Gastrocnemius medialis (tissue), 4 donors: ENCODE measurements around the gene MTERF4. TPM values are rescaled to one million over a fixed set of nuclear protein-coding genes. Genes with fewer than 3 reads are reported as not detected.
A peak's percentile ranks its signal among the peaks of the same experiment; 100 is the strongest.

Experiments
- ATAC-seq, 2 donors: fragments of 150-250 bp; one replicate each; pipeline ENCODE4 v1.9.1; 2016
- DNase-seq, 2 donors: peaks; one replicate each; pipeline ENCODE4 v3.0.0-alpha.2; 2019
- H3K27ac ChIP-seq, 4 donors: fragments of 200-600 bp; sonication (generic); 1 replicate in 1 of 4; 2 replicates in 3 of 4; pipeline ENCODE4 v1.5.1; 2016 to 2018; ENCODE audit warnings: mild to moderate bottlenecking in 2 of 4, moderate library complexity in 1 of 4
- H3K27me3 ChIP-seq, 3 donors: fragments of 200-600 bp; sonication (generic) in 2 of 3; 1 replicate in 1 of 3; 2 replicates in 2 of 3; pipeline versions ENCODE4 v1.5.1 to v1.6.0; 2016 to 2019; ENCODE audit warnings: mild to moderate bottlenecking in 1 of 3, moderate library complexity in 1 of 3
- H3K36me3 ChIP-seq, 2 donors: fragments of 200-600 bp; sonication (generic) in 1 of 2; one replicate each; pipeline ENCODE4 v1.5.1; 2017 to 2018
- H3K4me1 ChIP-seq, 2 donors: fragments of 200-600 bp; sonication (generic) in 1 of 2; one replicate each; pipeline ENCODE4 v1.5.1; 2016 to 2017; ENCODE audit warnings: mild to moderate bottlenecking in 2 of 2
- H3K4me3 ChIP-seq, 4 donors: fragments of 200-600 bp; sonication (generic) in 3 of 4; 1 replicate in 1 of 4; 2 replicates in 3 of 4; pipeline ENCODE4 v1.5.1; 2016 to 2019; ENCODE audit warnings: mild to moderate bottlenecking in 2 of 4
- H3K9me3 ChIP-seq, 3 donors: fragments of 200-600 bp; sonication (generic) in 2 of 3; 1 replicate in 1 of 3; 2 replicates in 2 of 3; pipeline ENCODE4 v1.5.1; 2016 to 2019
- POLR2A ChIP-seq, 2 donors: fragments of 450-650 bp; IDR thresholded peaks; one replicate each; pipeline ENCODE4 v1.6.1; 2017; ENCODE audit warnings: antibody characterized with exemption in 2 of 2, mild to moderate bottlenecking in 2 of 2, moderate library complexity in 2 of 2
- in situ Hi-C, 4 donors: fragments of 200-750 bp; cut with MboI; loops; one replicate each; pipeline versions ENCODE4 v1.15.0 to v1.8.0; 2017; ENCODE audit warnings: low sequenced_read_pairs in 4 of 4
- intact Hi-C: fragments of 100-400 bp; cut with DNase I; formaldehyde crosslinking; loops from one replicate; pipeline ENCODE4 v1.15.1; 2023; ENCODE audit warnings: low total_unique reads
- total RNA-seq, 4 donors: library from RNA; depleted of rRNA; stranded (reverse); fragments of >200 nt; gene quantifications; one replicate each; pipeline versions ENCODE4 v1.1.0 to v1.2.3, GENCODE V29; 2016
- TF ChIP-seq, protein P1 (sequence below), 5 experiments: fragments of 450-650 bp in 3 of 5; fragments of 200-600 bp in 2 of 5; sonication (generic) in 2 of 5; IDR thresholded peaks in 4 of 5; conservative IDR thresholded peaks in 1 of 5; 1 replicate in 4 of 5; 2 replicates in 1 of 5; pipeline ENCODE4 v1.5.1; 2016 to 2019; ENCODE audit warnings: antibody characterized with exemption in 5 of 5, mild to moderate bottlenecking in 3 of 5, moderate library complexity in 3 of 5

Gene MTERF4
- total RNA-seq, 4 donors from 2014 or later = 21.8 to 49.3 (median 37.0) TPM

DNA sequence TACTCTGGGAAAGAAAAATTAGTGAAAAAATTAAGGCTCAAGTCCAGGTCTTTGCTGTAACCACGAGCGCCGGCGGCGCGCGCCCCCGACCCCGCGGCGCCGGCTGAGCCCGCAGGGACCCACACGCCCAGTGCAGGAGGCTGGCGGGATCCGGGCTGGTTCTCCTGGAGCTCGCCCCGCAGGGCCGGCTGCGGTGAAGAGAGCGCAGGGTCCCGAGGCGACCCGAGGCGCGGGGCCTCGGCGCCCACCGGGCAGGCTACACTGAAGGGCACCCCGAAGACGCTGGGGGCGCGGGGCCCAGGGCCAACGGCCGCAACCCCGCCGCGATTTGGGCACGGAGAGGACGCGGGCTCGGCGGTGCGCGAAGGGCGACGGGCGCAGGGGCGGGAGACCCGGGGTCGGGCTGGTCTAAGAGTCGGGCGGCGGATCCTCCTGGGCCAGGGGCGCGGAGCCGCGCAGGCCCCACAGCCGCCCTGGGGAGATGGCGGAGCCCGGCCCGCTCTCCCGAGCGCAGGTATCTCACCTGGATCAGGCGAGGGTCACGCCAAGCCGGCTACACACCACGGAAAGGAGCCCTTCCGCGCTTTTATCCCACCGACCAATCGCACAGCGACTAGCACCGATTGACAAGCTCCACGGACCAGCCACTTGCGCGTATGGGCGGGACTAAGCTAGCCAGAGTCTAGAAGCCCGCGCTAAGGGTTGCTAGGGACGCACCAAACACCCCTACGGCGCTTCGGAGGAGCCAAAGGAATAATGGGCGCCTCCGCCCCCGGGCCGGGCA is 47.0 kb upstream of the MTERF4 start, which contains the start of gene PASK:
Gene PASK, minus strand, starts transcription at position 582 of the 784 bp plus-strand sequence. CDS start 6,440 bp downstream, outside the sequence.
- ATAC-seq (peak; percentile 94 to 96), DNase-seq (peak; percentile 92 to 93)
- H3K9me3 ChIP-seq = no peaks in the 10 kb centered on the region
- peak within 1 kb of the TSS; percentile 72 to 99 (median 83) for H3K4me3 ChIP-seq
- no peaks in the 10 kb centered on the region for H3K27me3 ChIP-seq
- in situ Hi-C loops (no loop called here), intact Hi-C loops (loop anchor here (2.0 to 5.0 kb wide), 2 partner anchors 68 to 237 kb away; no protein-coding TSS in a partner anchor)
- peaks cover 13 to 15% of the 10 kb centered on the region in 2 donors for H3K4me1 ChIP-seq
- peak within 1 kb of the TSS; percentile 78 to 93 (median 84) for H3K27ac ChIP-seq
- H3K36me3 ChIP-seq = peaks cover 0 to 4% of the 10 kb centered on the region in 2 donors
- no peak for TF ChIP-seq POLR2A (IDR thresholded peaks at IDR 0.05)
- TF ChIP-seq, protein P1, sequence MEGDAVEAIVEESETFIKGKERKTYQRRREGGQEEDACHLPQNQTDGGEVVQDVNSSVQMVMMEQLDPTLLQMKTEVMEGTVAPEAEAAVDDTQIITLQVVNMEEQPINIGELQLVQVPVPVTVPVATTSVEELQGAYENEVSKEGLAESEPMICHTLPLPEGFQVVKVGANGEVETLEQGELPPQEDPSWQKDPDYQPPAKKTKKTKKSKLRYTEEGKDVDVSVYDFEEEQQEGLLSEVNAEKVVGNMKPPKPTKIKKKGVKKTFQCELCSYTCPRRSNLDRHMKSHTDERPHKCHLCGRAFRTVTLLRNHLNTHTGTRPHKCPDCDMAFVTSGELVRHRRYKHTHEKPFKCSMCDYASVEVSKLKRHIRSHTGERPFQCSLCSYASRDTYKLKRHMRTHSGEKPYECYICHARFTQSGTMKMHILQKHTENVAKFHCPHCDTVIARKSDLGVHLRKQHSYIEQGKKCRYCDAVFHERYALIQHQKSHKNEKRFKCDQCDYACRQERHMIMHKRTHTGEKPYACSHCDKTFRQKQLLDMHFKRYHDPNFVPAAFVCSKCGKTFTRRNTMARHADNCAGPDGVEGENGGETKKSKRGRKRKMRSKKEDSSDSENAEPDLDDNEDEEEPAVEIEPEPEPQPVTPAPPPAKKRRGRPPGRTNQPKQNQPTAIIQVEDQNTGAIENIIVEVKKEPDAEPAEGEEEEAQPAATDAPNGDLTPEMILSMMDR (IDR thresholded peaks at IDR 0.05 in 4 of 5, conservative IDR thresholded peaks at IDR 0.05 in 1 of 5) = no peak

DNA sequence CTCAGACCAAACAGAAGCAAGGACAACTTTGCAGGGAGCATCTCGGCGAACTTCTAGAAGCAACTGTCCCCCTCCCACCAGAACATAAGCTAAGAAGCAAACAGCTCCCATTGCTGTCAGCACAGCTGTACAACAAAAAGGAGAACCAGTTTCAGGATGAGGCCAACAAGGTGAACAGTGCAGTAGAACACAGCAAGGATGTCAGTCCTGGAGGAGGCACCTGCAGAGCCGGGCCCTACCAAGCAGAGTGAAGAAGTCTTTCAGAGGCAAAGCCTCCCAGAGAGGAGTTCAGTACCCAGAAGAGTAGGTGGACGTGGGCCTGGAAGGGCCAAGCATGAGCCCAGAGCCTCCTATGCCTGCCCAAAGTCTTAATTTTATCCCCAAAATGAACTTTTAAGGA is 46.2 kb upstream of the MTERF4 start:
- peak overlapping the region in 1 of 4 donors; percentile 81 for H3K4me3 ChIP-seq
- TF ChIP-seq, protein P1 (IDR thresholded peaks at IDR 0.05 in 4 of 5, conservative IDR thresholded peaks at IDR 0.05 in 1 of 5) = no peak
- TF ChIP-seq POLR2A (IDR thresholded peaks at IDR 0.05) = no peak
- peaks cover 13 to 15% of the 10 kb centered on the region in 2 donors for H3K4me1 ChIP-seq
- in situ Hi-C loops (no loop called here), intact Hi-C loops (loop anchor here (2.0 to 5.0 kb wide), 2 partner anchors 69 to 236 kb away; no protein-coding TSS in a partner anchor)
- ATAC-seq (no peak), DNase-seq (no peak)
- no peak overlapping the region for H3K27ac ChIP-seq
- no peaks in the 10 kb centered on the region for H3K27me3 ChIP-seq
- no peaks in the 10 kb centered on the region for H3K9me3 ChIP-seq
- H3K36me3 ChIP-seq = no peaks in the 10 kb centered on the region

DNA sequence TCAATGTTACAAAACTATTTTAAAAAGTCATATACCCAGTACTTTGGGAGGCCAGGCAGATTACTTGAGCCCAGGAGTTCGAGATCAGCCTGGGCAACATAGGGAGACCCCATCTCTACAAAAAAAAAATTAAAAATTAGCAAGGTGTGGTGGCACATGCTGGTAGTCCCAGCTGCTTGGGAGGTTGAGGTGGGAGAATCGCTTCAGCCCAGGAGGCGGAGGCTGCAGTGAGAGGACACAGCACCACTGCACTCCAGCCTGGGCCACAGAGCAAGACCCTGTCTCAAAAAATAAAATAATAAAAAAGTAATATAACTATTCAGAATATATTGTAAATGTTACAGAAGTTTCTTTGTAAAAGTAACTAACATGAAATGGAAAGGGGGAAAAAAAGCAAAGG is 45.2 kb upstream of the MTERF4 start:
- intact Hi-C loops = loop anchor here (5.0 kb wide), 1 partner anchor 235 kb away; no protein-coding TSS in a partner anchor
- no peaks in the 10 kb centered on the region for H3K36me3 ChIP-seq
- H3K9me3 ChIP-seq = no peaks in the 10 kb centered on the region
- no peaks in the 10 kb centered on the region for H3K27me3 ChIP-seq
- in situ Hi-C loops = no loop called here
- no peak overlapping the region for H3K4me3 ChIP-seq
- no peak for ATAC-seq
- H3K27ac ChIP-seq = no peak overlapping the region
- peaks cover 13 to 15% of the 10 kb centered on the region in 2 donors for H3K4me1 ChIP-seq
- DNase-seq = no peak
- TF ChIP-seq, protein P1 (IDR thresholded peaks at IDR 0.05 in 4 of 5, conservative IDR thresholded peaks at IDR 0.05 in 1 of 5) = no peak
- no peak for TF ChIP-seq POLR2A (IDR thresholded peaks at IDR 0.05)

DNA sequence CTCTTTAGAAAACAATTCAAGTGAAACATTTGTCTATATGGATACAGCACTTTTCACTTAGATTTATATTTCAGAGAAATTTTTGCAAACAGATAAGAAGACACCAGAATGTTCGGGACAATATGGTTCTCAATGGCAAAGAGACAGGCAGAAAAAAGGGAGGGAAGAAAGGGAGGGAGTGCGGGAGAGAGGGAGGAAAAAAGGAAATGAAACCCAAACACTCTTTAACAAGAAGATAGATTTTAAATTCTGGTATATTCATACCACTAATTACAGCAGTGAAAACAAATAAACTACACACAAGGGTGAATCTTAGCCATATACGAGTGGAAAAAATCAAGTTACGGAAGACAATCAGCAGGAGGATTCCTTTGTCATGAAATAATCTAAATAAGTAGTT is 44.2 kb upstream of the MTERF4 start:
- in situ Hi-C loops = no loop called here
- no peak for DNase-seq
- intact Hi-C loops = loop anchor here (5.0 kb wide), 1 partner anchor 234 kb away; no protein-coding TSS in a partner anchor
- Histone ChIP-seq H3K27me3 (no peaks in the 10 kb centered on the region), H3K27ac (no peak overlapping the region), H3K36me3 (no peaks in the 10 kb centered on the region), H3K4me3 (no peak overlapping the region), H3K4me1 (peaks cover 12 to 15% of the 10 kb centered on the region in 2 donors), H3K9me3 (no peaks in the 10 kb centered on the region)
- ATAC-seq = no peak
- no peak for TF ChIP-seq POLR2A (IDR thresholded peaks at IDR 0.05)
- TF ChIP-seq, protein P1 (IDR thresholded peaks at IDR 0.05 in 4 of 5, conservative IDR thresholded peaks at IDR 0.05 in 1 of 5) = no peak
